H1 (cell line): ENCODE data around the gene KRT75. TPM values are rescaled to one million over a fixed set of nuclear protein-coding genes. Genes with fewer than 3 reads are reported as not detected.

Source experiments
- CTCF ChIA-PET: fragments of 300-600 bp; sonication (Branson Sonifier 250); formaldehyde crosslinking; loops from one replicate; lab custom pipeline; 2021; ENCODE audit not compliant: partially characterized antibody; lab: Charles Lee
- POLR2A ChIA-PET: fragments of 300-600 bp; sonication (Branson Sonifier 250); formaldehyde crosslinking; loops from one replicate; lab custom pipeline; 2021; ENCODE audit warnings: inconsistent platforms; ENCODE audit not compliant: partially characterized antibody; lab: Charles Lee
- DNase-seq, 2 experiments: peaks; one replicate each; pipeline versions ENCODE4 v3.0.0 to v3.0.0-alpha.2; 2010 to 2022; ENCODE audit warnings: low spot score in 2 of 2, low read depth in 1 of 2, mixed read lengths in 1 of 2
- FAIRE-seq: peaks from 2 replicates; lab custom pipeline; 2011; peaks lifted over from hg19 to GRCh38; lab: Jason Lieb, UNC
- H2AFZ ChIP-seq: 2 replicates; pipeline ENCODE4 v1.8.1; 2012; ENCODE audit warnings: low read length, inconsistent platforms
- H2AK5ac ChIP-seq: 2 replicates; pipeline ENCODE4 v1.6.1; 2013; ENCODE audit warnings: low read depth, low read length
- H2BK120ac ChIP-seq: replicated peaks from 2 replicates; pipeline ENCODE3; 2013; ENCODE audit warnings: low read depth, low read length, inconsistent platforms
- H2BK12ac ChIP-seq: 2 replicates; pipeline ENCODE4 v1.6.1; 2013; ENCODE audit warnings: low read depth, low read length
- H2BK15ac ChIP-seq: 2 replicates; pipeline ENCODE4 v1.6.1; 2013; ENCODE audit warnings: low read length
- H2BK20ac ChIP-seq: 2 replicates; pipeline ENCODE4 v1.6.1; 2013; ENCODE audit warnings: low read length
- H2BK5ac ChIP-seq: 2 replicates; pipeline ENCODE4 v1.6.1; 2013; ENCODE audit warnings: low read depth, low read length
- H3K14ac ChIP-seq: 2 replicates; pipeline ENCODE4 v1.6.1; 2013; ENCODE audit warnings: inconsistent platforms; ENCODE audit not compliant: insufficient read length
- H3K18ac ChIP-seq: 2 replicates; pipeline ENCODE4 v1.6.1; 2013; ENCODE audit warnings: low read length; ENCODE audit errors: extremely low read depth
- H3K23ac ChIP-seq: 2 replicates; pipeline ENCODE4 v1.6.1; 2013; ENCODE audit warnings: inconsistent platforms; ENCODE audit not compliant: insufficient read length
- H3K23me2 ChIP-seq: 2 replicates; pipeline ENCODE4 v1.6.1; 2013; ENCODE audit warnings: low read depth, low read length
- H3K27ac ChIP-seq: 2 replicates; pipeline ENCODE4 v1.6.1; 2011; ENCODE audit warnings: low read depth, low read length, inconsistent platforms
- H3K27me3 ChIP-seq, 4 experiments: replicated peaks in 1 of 4; 1 replicate in 1 of 4; 2 replicates in 3 of 4; pipeline versions ENCODE4 v1.6.1 to v1.8.1; 2011 to 2013; ENCODE audit warnings: low read length in 3 of 4, mild to moderate bottlenecking in 3 of 4, inconsistent platforms in 2 of 4, mixed read lengths in 2 of 4, moderate library complexity in 1 of 4; ENCODE audit not compliant: control insufficient read depth in 3 of 4, insufficient read depth in 3 of 4; ENCODE audit errors: extremely low read depth in 1 of 4
- H3K36me3 ChIP-seq, 4 experiments: 2 replicates each; pipeline versions ENCODE4 v1.6.1 to v1.8.1; 2011 to 2013; ENCODE audit warnings: mild to moderate bottlenecking in 4 of 4, low read length in 3 of 4, moderate library complexity in 2 of 4, control low read depth in 1 of 4, inconsistent platforms in 1 of 4; ENCODE audit not compliant: insufficient read depth in 4 of 4, control insufficient read depth in 2 of 4
- H3K4ac ChIP-seq: replicated peaks from 2 replicates; pipeline ENCODE3; 2013; ENCODE audit warnings: low read length, low read depth, mixed read lengths, inconsistent platforms; ENCODE audit not compliant: insufficient read length
- H3K4me1 ChIP-seq, 4 experiments: replicated peaks in 1 of 4; 1 replicate in 1 of 4; 2 replicates in 3 of 4; pipeline versions ENCODE4 v1.6.1 to v1.8.1; 2011 to 2013; ENCODE audit warnings: low read length in 3 of 4, inconsistent platforms in 2 of 4, mixed read lengths in 1 of 4; ENCODE audit not compliant: insufficient read depth in 4 of 4, control insufficient read depth in 3 of 4
- H3K4me2 ChIP-seq, 2 experiments: 2 replicates each; pipeline versions ENCODE4 v1.6.1 to v1.8.1; 2011 to 2013; ENCODE audit warnings: low read depth in 2 of 2, low read length in 2 of 2, control low read depth in 1 of 2, inconsistent platforms in 1 of 2, mild to moderate bottlenecking in 1 of 2; ENCODE audit not compliant: insufficient read depth in 1 of 2
- H3K4me3 ChIP-seq, 4 experiments: fragments of 200-600, 300-600 bp in 1 of 4; sonication (generic), shearing (Covaris generic), sonication (Bioruptor Twin) in 1 of 4; 2 replicates each; pipeline versions ENCODE4 v1.5.1 to v1.8.1; 2011 to 2016; ENCODE audit warnings: low read length in 4 of 4, low read depth in 3 of 4, control low read depth in 2 of 4, inconsistent platforms in 2 of 4, mild to moderate bottlenecking in 2 of 4, mixed read lengths in 1 of 4, moderate library complexity in 1 of 4; ENCODE audit not compliant: insufficient read depth in 2 of 4; ENCODE audit errors: extremely low read depth in 1 of 4
- H3K56ac ChIP-seq: replicated peaks from 2 replicates; pipeline ENCODE3; 2013; ENCODE audit warnings: low read depth, mild to moderate bottlenecking, mixed read lengths, low read length, inconsistent platforms; ENCODE audit not compliant: insufficient read length
- H3K79me1 ChIP-seq: 2 replicates; pipeline ENCODE4 v1.6.1; 2013; ENCODE audit warnings: low read depth, low read length, control low read depth
- H3K79me2 ChIP-seq, 2 experiments: 2 replicates each; pipeline versions ENCODE4 v1.6.1 to v1.8.1; 2012 to 2013; ENCODE audit warnings: low read length in 2 of 2, mild to moderate bottlenecking in 2 of 2, inconsistent platforms in 1 of 2; ENCODE audit not compliant: insufficient read depth in 2 of 2, control insufficient read depth in 1 of 2
- H3K9ac ChIP-seq, 4 experiments: replicated peaks in 1 of 4; 1 replicate in 1 of 4; 2 replicates in 3 of 4; pipeline versions ENCODE4 v1.6.1 to v1.8.1; 2011 to 2013; ENCODE audit warnings: low read depth in 3 of 4, low read length in 3 of 4, control low read depth in 2 of 4, mild to moderate bottlenecking in 2 of 4, moderate library complexity in 2 of 4, inconsistent platforms in 1 of 4; ENCODE audit errors: extremely low read depth in 1 of 4
- H3K9me3 ChIP-seq, 2 experiments: 2 replicates each; pipeline versions ENCODE4 v1.6.1 to v1.8.1; 2012 to 2013; ENCODE audit warnings: mild to moderate bottlenecking in 2 of 2, moderate library complexity in 2 of 2, control low read depth in 1 of 2, inconsistent platforms in 1 of 2, low read depth in 1 of 2, low read length in 1 of 2, mixed read lengths in 1 of 2; ENCODE audit not compliant: insufficient read depth in 2 of 2
- H4K20me1 ChIP-seq, 2 experiments: replicated peaks in 1 of 2; 2 replicates each; pipeline versions ENCODE3 to v1.8.1; 2011 to 2013; ENCODE audit warnings: inconsistent platforms in 2 of 2, low read length in 2 of 2, mild to moderate bottlenecking in 1 of 2; ENCODE audit not compliant: insufficient read depth in 2 of 2, control insufficient read depth in 1 of 2
- H4K5ac ChIP-seq: 2 replicates; pipeline ENCODE4 v1.6.1; 2013; ENCODE audit warnings: low read length, low read depth, mixed read lengths, inconsistent platforms; ENCODE audit not compliant: insufficient read length
- H4K8ac ChIP-seq: 2 replicates; pipeline ENCODE4 v1.8.0; 2013; ENCODE audit warnings: mild to moderate bottlenecking, moderate library complexity, low read length, inconsistent platforms; ENCODE audit not compliant: insufficient read depth; ENCODE audit errors: extremely low read depth
- H4K91ac ChIP-seq: replicated peaks from 2 replicates; pipeline ENCODE3; 2013; ENCODE audit warnings: low read length, mixed read lengths, inconsistent platforms; ENCODE audit not compliant: insufficient read length
- BRCA1 ChIP-seq: IDR thresholded peaks from 2 replicates; pipeline ENCODE4 v1.6.1; 2012; ENCODE audit warnings: low read depth, low read length, improper control_type of control experiment
- HDAC6 ChIP-seq: IDR thresholded peaks from one replicate; pipeline ENCODE4 v1.7.1; 2012; ENCODE audit warnings: low read depth, mild to moderate bottlenecking, inconsistent platforms, low read length, moderate library complexity
- RBBP5 ChIP-seq: IDR thresholded peaks from 2 replicates; pipeline ENCODE4 v1.7.1; 2012; ENCODE audit warnings: low read depth, mild to moderate bottlenecking, inconsistent platforms, low read length, moderate library complexity, borderline replicate concordance
- TAF1 ChIP-seq: IDR thresholded peaks from 2 replicates; pipeline ENCODE4 v1.6.1; 2011; ENCODE audit warnings: mild to moderate bottlenecking, low read depth, low read length
- TCF12 ChIP-seq: IDR thresholded peaks from 2 replicates; pipeline ENCODE4 v1.6.1; 2011; ENCODE audit warnings: low read depth, mild to moderate bottlenecking, low read length
- ZNF274 ChIP-seq: IDR thresholded peaks from 2 replicates; pipeline ENCODE4 v1.7.0; 2012; ENCODE audit warnings: low read length, borderline replicate concordance; ENCODE audit errors: extremely low read depth
- WGBS, 2 experiments: shearing (Covaris generic) in 1 of 2; methylation state at CpG; one replicate each; pipeline versions ENCODE4 v1.1.6 to v1.1.7; 2013 to 2015; ENCODE audit warnings: low lambda C conversion rate in 2 of 2, mixed read lengths in 2 of 2, inconsistent platforms in 1 of 2, low coverage in 1 of 2, missing lambda C conversion rate in 1 of 2; ENCODE audit not compliant: insufficient replicate concordance in 2 of 2, insufficient coverage in 1 of 2, insufficient read length in 1 of 2; ENCODE audit errors: extremely low coverage in 1 of 2, missing lambda C conversion rate in 1 of 2; 5-methylcytosine and 5-hydroxymethylcytosine counted together
- polyA plus RNA-seq, 7 experiments: library from polyadenylated mRNA; depleted of rRNA in 3 of 7; stranded (reverse) in 5 of 7; unstranded in 2 of 7; fragments of >200 nt in 5 of 7; fragments of 200-250 nt in 2 of 7; gene quantifications; 1 replicate in 5 of 7; 2 replicates in 1 of 7; 4 replicates in 1 of 7; pipeline versions ENCODE4 v1.2.1 to v1.2.3, GENCODE V29; 2011 to 2013; ENCODE audit warnings: missing spikeins in 2 of 7, mixed read lengths in 2 of 7
- total RNA-seq: library from RNA; stranded (reverse); fragmentation: NEBNext Ultra II Directional; extraction: Animal tissue kit (Norgen Biotek cat#: 25700); gene quantifications from 2 replicates; pipeline ENCODE4 v1.2.1, GENCODE V29; 2021
- TF ChIP-seq, protein P1 (sequence below): IDR thresholded peaks from 2 replicates; pipeline ENCODE4 v1.6.1; 2012; ENCODE audit warnings: low read length, inconsistent platforms
- TF ChIP-seq, protein P2 (sequence below): IDR thresholded peaks from 2 replicates; pipeline ENCODE4 v1.6.1; 2012; ENCODE audit warnings: inconsistent platforms
- TF ChIP-seq, protein P3 (sequence below), 3 experiments: IDR thresholded peaks; 1 replicate in 2 of 3; 2 replicates in 1 of 3; pipeline versions ENCODE4 v1.5.1 to v1.6.1; 2011; ENCODE audit warnings: low read length in 3 of 3, mild to moderate bottlenecking in 3 of 3, inconsistent platforms in 2 of 3, low read depth in 1 of 3, moderate library complexity in 1 of 3; ENCODE audit not compliant: insufficient read depth in 1 of 3; ENCODE audit errors: control extremely low read depth in 1 of 3

The KRT75 gene
- total and polyA plus RNA-seq, 2 of the 8 experiments (the other 6 are each of a cell fraction or from before 2014, with no cell fraction given) = not detected

DNA sequence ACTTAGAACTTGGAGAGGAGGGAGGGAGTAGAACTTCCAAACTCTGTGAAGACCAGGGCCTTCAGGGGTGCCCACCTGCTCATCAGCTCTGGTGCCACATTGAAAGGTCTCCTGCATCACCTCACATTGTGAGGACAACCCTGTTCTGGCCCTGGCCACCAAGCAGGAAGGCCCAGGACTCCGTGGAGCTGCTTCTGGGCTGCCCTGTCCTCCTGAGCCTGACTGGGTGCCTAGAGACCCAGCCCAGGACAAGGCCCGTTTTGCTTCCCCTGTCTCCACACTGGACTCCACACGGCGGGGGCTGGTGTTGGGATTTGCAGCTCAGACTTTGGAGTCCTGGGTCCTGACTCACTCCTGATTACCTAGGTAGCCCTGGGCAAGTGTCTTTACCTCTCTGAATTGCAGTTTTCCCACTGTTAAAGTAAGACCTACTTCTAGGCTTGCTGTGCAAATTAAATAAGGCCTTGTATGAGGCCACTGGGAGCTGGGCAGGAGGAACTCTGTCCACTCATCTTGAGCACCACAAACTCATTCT lies 15.5 kb downstream of the KRT75 start:
- no peak overlapping the region for H3K4me3 ChIP-seq
- H3K79me2 ChIP-seq = no peaks in the 10 kb centered on the region
- H2BK120ac ChIP-seq = no peak overlapping the region
- no peak overlapping the region for H3K4me2 ChIP-seq
- H2BK5ac ChIP-seq = no peak overlapping the region
- H3K4ac ChIP-seq = no peak overlapping the region
- no peak overlapping the region for H2BK12ac ChIP-seq
- no peak overlapping the region for H3K23ac ChIP-seq
- H3K27ac ChIP-seq = no peak overlapping the region
- no peak overlapping the region for H4K91ac ChIP-seq
- CTCF ChIA-PET = interaction anchor here (0.6 to 7.8 kb wide), 4 partner anchors 9 to 237 kb away, joined by 3 to 46 read pairs (median 4); no protein-coding TSS in a partner anchor
- no peaks in the 10 kb centered on the region for H3K9me3 ChIP-seq
- no peak overlapping the region for H2AK5ac ChIP-seq
- no peak overlapping the region for H4K8ac ChIP-seq
- H3K79me1 ChIP-seq = no peaks in the 10 kb centered on the region
- no peak overlapping the region for H2AFZ ChIP-seq
- no peaks in the 10 kb centered on the region; the same call in 1 of the 2 replicates for H3K23me2 ChIP-seq
- H4K5ac ChIP-seq = no peak overlapping the region
- no peak for FAIRE-seq
- no peak overlapping the region for H3K18ac ChIP-seq
- no peaks in the 10 kb centered on the region for H4K20me1 ChIP-seq
- H3K9ac ChIP-seq = no peak overlapping the region
- no peak overlapping the region for H3K56ac ChIP-seq
- no peaks in the 10 kb centered on the region for H3K36me3 ChIP-seq
- H2BK20ac ChIP-seq = no peak overlapping the region
- H3K27me3 ChIP-seq = no peaks in the 10 kb centered on the region
- no peak for DNase-seq
- 100% methylated on average over 4 of the region's 4 CpGs; no CpG with 5 or more reads in 1 of the 2 experiments for WGBS, 2 experiments
- H3K4me1 ChIP-seq = no peaks in the 10 kb centered on the region; a peak in 2 of 7 replicates
- H3K14ac ChIP-seq = no peak overlapping the region
- no peak overlapping the region for H2BK15ac ChIP-seq
- POLR2A ChIA-PET = no interaction called here
- TF ChIP-seq TCF12 = no peak
- TF ChIP-seq, protein P1, sequence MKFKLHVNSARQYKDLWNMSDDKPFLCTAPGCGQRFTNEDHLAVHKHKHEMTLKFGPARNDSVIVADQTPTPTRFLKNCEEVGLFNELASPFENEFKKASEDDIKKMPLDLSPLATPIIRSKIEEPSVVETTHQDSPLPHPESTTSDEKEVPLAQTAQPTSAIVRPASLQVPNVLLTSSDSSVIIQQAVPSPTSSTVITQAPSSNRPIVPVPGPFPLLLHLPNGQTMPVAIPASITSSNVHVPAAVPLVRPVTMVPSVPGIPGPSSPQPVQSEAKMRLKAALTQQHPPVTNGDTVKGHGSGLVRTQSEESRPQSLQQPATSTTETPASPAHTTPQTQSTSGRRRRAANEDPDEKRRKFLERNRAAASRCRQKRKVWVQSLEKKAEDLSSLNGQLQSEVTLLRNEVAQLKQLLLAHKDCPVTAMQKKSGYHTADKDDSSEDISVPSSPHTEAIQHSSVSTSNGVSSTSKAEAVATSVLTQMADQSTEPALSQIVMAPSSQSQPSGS = no peak
- TF ChIP-seq RBBP5 = no peak
- TF ChIP-seq, protein P2, sequence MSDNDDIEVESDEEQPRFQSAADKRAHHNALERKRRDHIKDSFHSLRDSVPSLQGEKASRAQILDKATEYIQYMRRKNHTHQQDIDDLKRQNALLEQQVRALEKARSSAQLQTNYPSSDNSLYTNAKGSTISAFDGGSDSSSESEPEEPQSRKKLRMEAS = no peak
- TF ChIP-seq, protein P3, sequence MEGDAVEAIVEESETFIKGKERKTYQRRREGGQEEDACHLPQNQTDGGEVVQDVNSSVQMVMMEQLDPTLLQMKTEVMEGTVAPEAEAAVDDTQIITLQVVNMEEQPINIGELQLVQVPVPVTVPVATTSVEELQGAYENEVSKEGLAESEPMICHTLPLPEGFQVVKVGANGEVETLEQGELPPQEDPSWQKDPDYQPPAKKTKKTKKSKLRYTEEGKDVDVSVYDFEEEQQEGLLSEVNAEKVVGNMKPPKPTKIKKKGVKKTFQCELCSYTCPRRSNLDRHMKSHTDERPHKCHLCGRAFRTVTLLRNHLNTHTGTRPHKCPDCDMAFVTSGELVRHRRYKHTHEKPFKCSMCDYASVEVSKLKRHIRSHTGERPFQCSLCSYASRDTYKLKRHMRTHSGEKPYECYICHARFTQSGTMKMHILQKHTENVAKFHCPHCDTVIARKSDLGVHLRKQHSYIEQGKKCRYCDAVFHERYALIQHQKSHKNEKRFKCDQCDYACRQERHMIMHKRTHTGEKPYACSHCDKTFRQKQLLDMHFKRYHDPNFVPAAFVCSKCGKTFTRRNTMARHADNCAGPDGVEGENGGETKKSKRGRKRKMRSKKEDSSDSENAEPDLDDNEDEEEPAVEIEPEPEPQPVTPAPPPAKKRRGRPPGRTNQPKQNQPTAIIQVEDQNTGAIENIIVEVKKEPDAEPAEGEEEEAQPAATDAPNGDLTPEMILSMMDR (IDR thresholded peaks at IDR 0.05; ENCODE audit: control extremely low read depth in 1 of 3, insufficient read depth in 1 of 3, low read depth in 1 of 3, low read length in 3 of 3) = no peak
- TF ChIP-seq ZNF274 = no peak
- TF ChIP-seq HDAC6 = no peak
- no peak for TF ChIP-seq BRCA1
- no peak for TF ChIP-seq TAF1
